CD4-positive, alpha-beta T cell treated with Interferon alpha-2 for 1 hour (primary cell): ENCODE measurements around the gene HS3ST3B1.
A peak's percentile ranks its signal among the peaks of the same experiment; 100 is the strongest.

Experiments used
- DNase-seq, 2 donors: peaks; one replicate each; pipeline ENCODE4 v3.0.0-alpha.2; 2020 to 2022

HS3ST3B1 gene

DNA sequence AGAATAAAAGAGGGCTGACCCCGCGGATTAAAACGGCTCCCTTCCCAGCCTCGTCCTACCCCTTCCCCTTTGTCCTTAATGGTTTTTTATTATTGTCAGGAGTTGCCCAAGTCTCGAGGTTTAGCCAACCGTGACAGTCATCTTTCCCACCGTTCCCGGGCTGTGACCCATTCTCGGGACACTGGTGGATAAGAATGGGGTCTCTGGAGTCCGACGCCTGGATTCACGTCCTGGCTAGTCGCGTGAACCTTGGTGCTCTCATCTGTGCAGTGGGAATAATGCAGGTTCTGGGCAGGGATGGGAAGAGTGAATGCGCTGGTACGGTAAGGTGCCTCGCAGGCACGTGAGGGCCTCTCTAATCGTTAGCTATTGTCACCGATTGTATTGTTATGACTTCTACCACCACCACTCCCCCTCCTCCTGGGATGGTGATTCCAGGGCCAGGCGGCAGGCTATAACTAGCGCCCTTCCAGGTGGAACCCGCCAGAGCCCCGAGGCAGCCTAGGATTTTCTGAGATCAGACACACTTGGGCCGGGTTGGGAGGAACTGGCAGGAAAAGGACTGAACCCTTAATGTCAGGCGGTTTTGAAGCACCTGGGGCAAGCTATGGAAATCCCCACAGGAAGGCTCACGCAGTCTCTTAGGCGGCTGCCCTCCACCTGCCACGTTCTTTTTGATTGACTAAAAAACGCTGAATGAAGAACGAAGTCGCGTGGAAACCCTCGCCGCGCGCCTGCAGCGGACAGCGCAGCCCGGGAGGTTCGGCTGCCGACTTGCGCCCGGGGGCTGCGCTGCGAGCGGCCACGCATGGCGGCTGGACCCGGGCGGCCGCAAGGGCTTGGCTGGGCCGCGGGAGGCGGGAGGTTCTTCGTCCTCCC is 2.7 kb downstream of the HS3ST3B1 start:
- DNase-seq, result peak; percentile 14 to 58

GRCh38 chr17:14304222-14304772 is 3.4 kb downstream of the HS3ST3B1 start:
- no peak for DNase-seq

GRCh38 chr17:14304773-14305517 is 4.1 kb downstream of the HS3ST3B1 start:
- no peak for DNase-seq

GRCh38 chr17:14305785-14306496 is 5.1 kb downstream of the HS3ST3B1 start:
- DNase-seq, result no peak

DNA sequence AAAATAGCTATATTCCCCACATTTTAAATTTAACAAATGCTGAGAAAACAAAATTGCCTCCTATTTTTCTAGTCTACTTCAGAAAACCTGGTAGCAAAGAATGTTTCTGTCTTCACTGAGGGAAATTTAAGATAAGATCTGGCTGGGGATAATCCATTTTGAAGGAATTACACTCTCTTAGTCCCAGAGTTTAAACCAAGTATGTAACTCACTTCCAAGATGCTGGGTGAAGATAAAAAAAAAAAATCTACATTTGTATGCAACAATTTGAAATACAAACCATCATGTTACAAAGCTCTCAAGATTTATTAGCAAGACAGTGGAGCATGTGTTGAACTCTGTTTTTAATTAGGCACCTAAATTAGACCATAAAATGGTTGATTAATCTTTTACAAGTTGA is 5.7 kb downstream of the HS3ST3B1 start:
- no peak for DNase-seq

DNA sequence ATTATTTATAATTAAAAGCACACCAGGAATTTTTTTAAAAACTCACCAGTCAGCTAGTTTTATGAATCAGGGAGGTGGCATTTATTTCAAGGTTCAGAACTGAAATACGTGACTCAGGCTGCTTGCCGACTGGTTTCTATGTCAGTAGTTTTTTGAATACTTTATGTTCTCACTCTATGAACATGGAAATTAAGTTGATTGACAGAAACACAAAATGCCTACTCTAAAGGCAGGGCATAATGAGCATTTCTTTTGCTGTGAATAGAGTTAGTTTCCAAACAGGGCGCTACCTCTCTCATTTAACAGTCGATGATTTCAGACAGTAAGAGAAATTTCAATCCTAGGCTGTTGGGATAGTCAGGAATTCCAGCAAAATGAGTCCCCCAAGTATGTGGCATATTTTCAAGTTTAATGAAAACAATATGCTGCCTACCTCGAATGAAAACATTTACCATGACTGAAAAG is 6.7 kb downstream of the HS3ST3B1 start:
- no peak for DNase-seq

DNA sequence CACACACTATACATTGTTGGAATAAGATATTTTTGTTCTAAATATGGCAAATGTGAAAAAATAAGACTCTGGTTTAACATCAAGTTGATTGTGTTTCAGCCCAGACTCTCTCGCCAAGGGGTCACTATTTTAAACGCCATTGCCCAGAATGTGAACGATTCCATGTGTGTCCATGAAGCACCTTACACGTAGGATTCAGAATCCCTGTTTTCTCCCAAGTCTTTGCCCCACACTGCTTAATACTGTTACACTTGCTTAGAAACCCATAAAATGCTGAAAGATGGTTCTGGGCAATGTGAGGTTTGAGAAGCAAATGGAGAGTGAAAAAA is 7.7 kb downstream of the HS3ST3B1 start:
- no peak for DNase-seq

- DNase-seq, result peak; percentile 89 to 95
These were observed 8.3 kb downstream of the HS3ST3B1 start for GRCh38 chr17:14308965-14309879.

DNA sequence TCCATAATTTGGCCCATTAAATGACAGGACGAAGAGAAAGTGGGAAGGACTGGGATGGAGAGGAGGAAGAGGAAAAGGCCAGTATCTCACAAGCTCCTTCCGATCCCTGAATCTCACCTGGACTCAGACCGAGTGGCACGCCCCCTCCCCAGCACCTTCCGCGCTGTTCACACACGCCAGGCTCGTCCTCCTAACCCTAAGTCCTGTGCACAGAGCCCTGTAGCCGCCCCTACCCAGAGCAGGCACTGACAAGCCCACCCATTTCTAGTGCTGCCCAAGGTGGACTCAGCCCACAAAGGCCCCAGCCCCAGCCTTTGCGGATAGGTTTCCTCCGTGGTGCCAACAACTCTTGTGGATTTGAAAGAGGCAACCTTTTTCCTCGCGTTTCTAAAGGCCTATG is 9.2 kb downstream of the HS3ST3B1 start:
- no peak for DNase-seq

DNA sequence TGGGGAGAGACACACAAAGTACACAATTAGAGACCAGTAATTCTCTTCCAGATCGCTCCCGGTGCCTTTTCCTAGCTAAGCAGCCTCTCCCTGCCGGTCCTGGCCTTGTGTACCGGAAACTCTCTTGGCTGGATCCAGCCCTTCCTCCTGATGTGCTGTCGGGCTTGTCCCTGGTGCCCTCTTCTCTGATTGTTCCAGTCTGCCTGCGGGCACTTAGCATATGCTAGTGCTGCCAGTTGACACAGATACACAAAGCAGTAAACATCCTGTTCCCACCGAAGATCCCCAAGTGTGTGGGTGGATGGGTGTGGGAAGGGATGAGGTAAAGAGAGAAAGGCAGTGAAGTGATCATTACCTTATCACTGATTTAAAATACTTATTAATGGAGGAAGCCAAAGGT is 9.7 kb downstream of the HS3ST3B1 start:
- DNase-seq, result no peak

GRCh38 chr17:14311186-14311705 is 10.4 kb downstream of the HS3ST3B1 start:
- no peak for DNase-seq

DNA sequence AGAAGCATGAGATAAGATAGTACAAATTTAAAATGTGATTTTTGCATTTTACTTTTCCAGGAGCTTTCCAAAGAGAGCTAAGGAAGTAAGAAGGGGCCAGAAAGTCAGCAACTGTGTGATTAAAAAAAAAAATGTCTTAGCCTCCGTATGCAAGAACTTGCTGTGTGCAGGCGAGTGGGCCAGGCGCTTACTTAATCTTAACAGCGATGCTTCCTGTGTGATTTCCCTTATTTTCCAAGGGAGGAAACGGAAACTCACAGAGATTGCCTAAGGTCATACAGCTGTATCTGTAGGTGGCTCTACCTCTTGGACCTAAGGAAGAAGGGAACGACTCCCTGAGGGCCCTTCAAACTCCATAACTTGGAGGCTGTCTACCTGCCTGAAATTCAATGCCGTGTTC is 11.1 kb downstream of the HS3ST3B1 start:
- no peak for DNase-seq

- DNase-seq, result no peak
These were observed 11.6 kb downstream of the HS3ST3B1 start for GRCh38 chr17:14312522-14312921.

DNA sequence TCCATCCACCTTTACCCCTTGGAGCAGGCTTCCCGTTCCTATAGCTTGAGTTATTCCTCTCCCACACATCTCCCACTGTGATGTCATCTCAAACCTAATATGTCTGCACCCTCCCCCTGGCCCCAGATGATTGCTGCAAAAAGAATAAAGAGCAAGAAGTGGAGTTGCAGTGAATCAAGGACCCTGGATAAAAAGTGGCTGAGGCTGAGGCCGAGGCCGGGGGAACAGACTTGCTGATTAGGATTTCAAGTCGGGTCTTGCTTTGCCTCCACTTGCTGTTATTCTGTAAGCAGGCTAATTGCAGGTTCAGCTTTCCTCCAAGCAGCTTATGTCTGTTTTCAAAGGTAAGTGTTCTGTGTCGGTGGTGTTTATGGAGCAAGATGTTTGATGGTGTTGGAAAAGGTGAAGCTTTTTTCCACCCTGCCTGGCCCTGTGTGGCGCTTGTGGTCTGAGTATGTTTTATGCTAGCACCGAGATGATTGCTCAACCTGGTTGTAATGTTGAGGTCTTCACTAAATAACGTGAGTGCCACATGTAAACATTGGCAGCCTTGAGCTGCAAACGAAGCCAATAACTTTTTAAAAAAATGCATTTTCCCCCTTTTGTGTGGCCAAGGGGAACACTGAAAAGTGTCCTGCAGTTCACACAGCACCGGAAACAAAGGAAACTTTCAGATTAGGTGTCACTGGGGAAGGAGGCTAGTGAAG is 15.4 kb downstream of the HS3ST3B1 start:
- no peak for DNase-seq

DNA sequence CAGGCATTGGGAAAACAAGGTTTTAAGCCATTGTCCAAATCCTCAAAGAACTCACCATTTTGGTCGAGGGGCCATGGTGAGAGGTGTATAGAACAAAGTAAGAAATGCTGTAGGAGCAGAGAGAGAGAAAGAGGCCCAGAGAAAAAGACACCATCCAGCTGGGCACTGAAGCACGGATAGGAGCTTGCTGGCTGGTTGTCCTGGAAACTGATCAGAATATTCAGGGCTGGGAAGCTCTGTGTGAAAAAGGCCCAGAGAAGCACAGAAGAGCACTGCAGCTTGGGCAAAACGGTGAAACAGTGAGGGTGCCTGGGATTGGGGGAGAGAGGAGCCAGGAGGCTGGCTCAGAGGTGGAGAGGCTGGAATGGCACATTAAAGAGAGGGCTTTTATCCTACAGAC is 16.5 kb downstream of the HS3ST3B1 start:
- no peak for DNase-seq

DNA sequence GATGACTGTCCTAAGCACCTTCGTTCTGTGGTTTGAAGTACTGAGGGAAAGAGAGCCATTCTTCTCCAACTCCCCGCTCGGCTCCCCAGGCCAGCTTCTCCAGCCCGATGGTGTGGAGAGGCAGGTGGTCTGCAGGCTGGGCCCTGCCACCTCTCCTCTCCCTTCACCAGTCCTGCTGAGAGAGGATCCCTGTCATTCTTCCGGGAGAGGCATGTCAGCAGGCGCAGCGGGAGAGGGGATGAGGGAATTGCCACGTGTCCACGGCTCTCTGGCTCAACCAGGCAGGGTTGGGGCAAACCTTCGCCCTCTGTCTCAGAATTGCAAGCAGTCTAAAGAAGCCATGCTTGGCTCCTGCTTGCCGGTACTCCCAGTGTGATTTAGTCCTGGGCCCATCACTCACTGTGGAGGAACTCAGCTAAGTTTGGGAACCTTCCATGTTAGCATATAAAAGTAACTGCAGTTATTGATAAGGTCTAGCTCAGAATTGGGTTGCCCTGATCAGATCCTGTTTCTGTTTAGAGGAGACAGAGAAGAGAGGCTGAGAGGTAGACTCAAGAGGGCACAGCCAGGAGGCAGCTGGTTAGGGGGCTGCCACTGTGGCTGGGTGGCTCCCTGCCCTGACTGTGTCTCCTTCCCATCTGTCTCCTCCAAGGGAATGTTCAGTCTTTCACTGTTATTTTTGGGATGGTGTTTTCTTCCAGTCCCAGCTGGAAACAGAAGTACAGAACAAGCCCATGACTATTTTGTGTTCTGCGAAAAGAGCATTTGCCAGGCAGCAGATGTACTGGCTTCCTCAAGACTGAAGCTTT is 17.4 kb downstream of the HS3ST3B1 start:
- no peak for DNase-seq

DNA sequence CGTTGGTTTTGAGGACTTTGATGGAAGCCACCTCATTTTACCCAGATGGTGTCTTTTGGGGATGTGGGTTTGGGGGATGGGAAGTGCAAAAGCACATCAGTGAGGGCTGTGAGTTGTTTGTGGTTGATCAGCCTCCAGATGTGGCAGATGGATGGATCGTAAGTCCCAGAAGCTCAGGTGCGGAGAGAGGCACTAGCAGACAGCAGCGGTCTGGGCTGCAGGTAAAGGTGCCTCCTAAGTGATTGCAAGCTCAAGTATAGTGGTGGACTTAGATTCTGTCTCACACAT is 18.0 kb downstream of the HS3ST3B1 start:
- no peak for DNase-seq

DNA sequence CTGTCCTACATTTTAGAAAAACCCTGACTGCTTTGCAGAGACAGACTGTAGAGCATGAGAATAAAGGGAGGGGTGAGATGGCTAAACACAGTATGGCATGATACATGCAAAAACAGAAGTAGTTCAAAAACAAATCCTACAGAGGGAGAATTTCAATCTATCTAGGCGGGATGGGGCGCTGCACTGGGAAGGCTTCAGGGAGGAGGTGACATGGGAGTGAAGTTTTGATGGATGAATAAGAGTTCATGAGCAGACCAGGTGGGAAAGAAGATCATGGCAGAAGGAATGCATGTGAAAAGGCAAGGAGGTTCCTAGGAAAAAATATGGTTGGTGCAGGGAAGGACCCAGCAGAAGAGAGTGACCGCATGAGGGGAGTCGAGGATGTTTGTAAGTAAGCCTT is 19.2 kb downstream of the HS3ST3B1 start:
- no peak for DNase-seq

DNA sequence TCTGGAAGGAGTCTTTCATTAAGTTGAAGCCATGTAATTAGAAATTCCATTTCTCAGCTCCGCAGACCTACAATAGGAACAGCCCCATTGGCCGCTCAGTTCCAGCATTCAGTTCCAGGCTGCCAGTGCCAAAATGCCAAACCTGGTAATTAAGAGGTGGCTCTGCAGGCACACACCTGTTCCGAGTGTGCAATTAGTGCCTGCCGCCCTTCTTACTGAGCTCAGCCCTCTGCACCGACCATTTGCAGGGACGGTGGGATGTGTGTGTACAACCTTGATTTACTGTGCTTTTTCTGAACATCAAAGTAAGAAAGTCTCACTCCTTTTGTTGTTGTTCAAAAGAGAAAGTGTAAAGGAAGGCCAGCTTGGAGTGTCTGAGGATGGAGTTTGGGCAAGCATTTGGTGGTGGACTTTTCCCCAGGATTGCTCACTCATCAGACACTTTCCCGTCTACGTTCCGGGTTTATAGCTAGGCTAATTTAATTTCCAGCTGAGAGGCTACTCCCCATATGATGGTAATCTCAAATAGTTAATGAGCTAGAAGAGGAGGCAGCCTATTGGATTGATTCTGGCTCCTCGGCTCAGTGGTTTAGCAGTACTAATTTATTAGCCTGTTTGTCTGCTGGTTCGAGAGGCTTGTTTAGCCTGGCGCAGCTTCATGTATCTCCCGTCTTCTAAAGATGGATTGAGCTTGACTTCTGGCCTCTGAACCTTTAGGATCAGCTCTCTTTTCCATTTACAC is 20.0 kb downstream of the HS3ST3B1 start:
- DNase-seq, result no peak

GRCh38 chr17:14321476-14321949 is 20.6 kb downstream of the HS3ST3B1 start:
- DNase-seq, result no peak
